HFF-Myc (cell line): ENCODE measurements around the gene HES5.

ENCODE experiments used
- DNase-seq: peaks from one replicate; pipeline ENCODE4 v3.0.0-alpha.2; 2011; ENCODE audit warnings: low read depth; ENCODE audit errors: extremely low read depth
- H3K4me3 ChIP-seq: replicated peaks from 2 replicates; pipeline ENCODE4 v1.5.1; 2011; ENCODE audit warnings: low read depth, mild to moderate bottlenecking, control low read depth, low read length
- CTCF ChIP-seq: IDR thresholded peaks from 2 replicates; pipeline ENCODE4 v1.5.1; 2012; ENCODE audit warnings: mild to moderate bottlenecking, low read depth, low read length, control low read depth; ENCODE audit errors: missing control alignments

The HES5 gene

GRCh38 chr1:2522230-2522629, 7.8 kb downstream of the HES5 start:
- H3K4me3 ChIP-seq = no peak overlapping the region
- no peak for DNase-seq
- TF ChIP-seq CTCF = no peak

- no peak for DNase-seq
- H3K4me3 ChIP-seq = no peak overlapping the region
- no peak for TF ChIP-seq CTCF
Measured at GRCh38 chr1:2520806-2521205, 9.3 kb downstream of the HES5 start.

GRCh38 chr1:2520206-2520605, 9.9 kb downstream of the HES5 start:
- no peak for TF ChIP-seq CTCF
- no peak for DNase-seq
- no peak overlapping the region for H3K4me3 ChIP-seq

GRCh38 chr1:2519729-2520128, 10.3 kb downstream of the HES5 start:
- DNase-seq = no peak
- H3K4me3 ChIP-seq = no peak overlapping the region
- TF ChIP-seq CTCF = no peak

GRCh38 chr1:2519029-2519685, 10.9 kb downstream of the HES5 start:
- no peak for DNase-seq
- H3K4me3 ChIP-seq = no peak overlapping the region
- no peak for TF ChIP-seq CTCF

- no peak for DNase-seq
- no peak for TF ChIP-seq CTCF
- no peak overlapping the region for H3K4me3 ChIP-seq
Measured at GRCh38 chr1:2518528-2518927, 11.5 kb downstream of the HES5 start.

- TF ChIP-seq CTCF = no peak
- H3K4me3 ChIP-seq = no peak overlapping the region
- no peak for DNase-seq
Measured at GRCh38 chr1:2517966-2518365, 12.1 kb downstream of the HES5 start.
